NB4 (cell line): ENCODE data around the gene NCF4.

Experiments
- DNase-seq: peaks from one replicate; pipeline ENCODE4 v3.0.0; 2010; ENCODE audit warnings: low read depth
- H3K4me3 ChIP-seq: one replicate; pipeline ENCODE4 v1.5.1; 2011; ENCODE audit warnings: mild to moderate bottlenecking, low read depth, low read length, moderate library complexity
- CTCF ChIP-seq: IDR thresholded peaks from one replicate; pipeline ENCODE4 v1.5.1; 2012; ENCODE audit warnings: low read depth, low read length
- MAX ChIP-seq: IDR thresholded peaks from 2 replicates; pipeline ENCODE4 v1.6.1; 2011; ENCODE audit warnings: low read depth, low read length
- MYC ChIP-seq: IDR thresholded peaks from 2 replicates; pipeline ENCODE4 v1.6.1; 2011; ENCODE audit warnings: low read depth, low read length
- POLR2A ChIP-seq: IDR thresholded peaks from 2 replicates; pipeline ENCODE4 v1.6.1; 2011; ENCODE audit warnings: mild to moderate bottlenecking; ENCODE audit not compliant: insufficient read length; ENCODE audit errors: extremely low read depth

Gene NCF4

DNA sequence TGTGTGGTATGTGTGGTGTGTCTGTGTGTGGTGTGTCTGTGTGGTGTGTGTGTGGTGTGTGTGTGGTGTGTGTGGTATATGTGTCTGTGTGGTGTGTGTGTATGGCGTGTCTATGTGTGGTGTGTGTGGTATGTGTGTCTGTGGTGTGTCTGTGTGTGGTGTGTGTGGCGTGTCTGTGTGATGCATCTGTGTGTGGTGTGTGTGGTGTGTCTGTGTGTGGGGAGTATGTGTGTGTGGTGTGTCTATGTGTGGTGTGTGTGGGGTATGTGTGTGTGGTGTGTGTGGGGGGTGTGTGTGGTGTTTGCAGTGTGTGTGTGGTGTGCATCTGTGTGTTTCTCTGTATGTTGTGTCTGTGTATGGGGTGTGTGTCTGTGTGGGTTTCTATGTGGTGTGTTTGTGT lies 36.2 kb upstream of the NCF4 start:
- no peak overlapping the region for H3K4me3 ChIP-seq
- no peak for DNase-seq
- TF ChIP-seq CTCF, result no peak
- TF ChIP-seq POLR2A, result no peak
- no peak for TF ChIP-seq MYC
- no peak for TF ChIP-seq MAX

- TF ChIP-seq MAX (no peak), POLR2A (no peak), MYC (no peak), CTCF (no peak)
- no peak for DNase-seq
These were observed 34.5 kb upstream of the NCF4 start for GRCh38 chr22:36826262-36826661.

GRCh38 chr22:36828815-36829214 lies 32.0 kb upstream of the NCF4 start:
- H3K4me3 ChIP-seq, result no peak overlapping the region
- DNase-seq, result peak; percentile 8
- TF ChIP-seq MAX (peak; percentile 76), POLR2A (no peak)

More at GRCh38 chr22:36826262-36826661, 34.5 kb upstream of the NCF4 start:
- H3K4me3 ChIP-seq, result no peak overlapping the region

- H3K4me3 ChIP-seq, result no peak overlapping the region
- DNase-seq, result no peak
- TF ChIP-seq POLR2A, result no peak
- no peak for TF ChIP-seq MYC
- no peak for TF ChIP-seq MAX
- no peak for TF ChIP-seq CTCF
These were observed 31.3 kb upstream of the NCF4 start for GRCh38 chr22:36829370-36830002.

GRCh38 chr22:36830601-36831000 lies 30.2 kb upstream of the NCF4 start:
- no peak for DNase-seq
- TF ChIP-seq CTCF (no peak), MYC (no peak), MAX (no peak), POLR2A (no peak)
- no peak overlapping the region for H3K4me3 ChIP-seq

GRCh38 chr22:36831206-36831605 lies 29.6 kb upstream of the NCF4 start:
- TF ChIP-seq POLR2A (no peak), MYC (no peak), CTCF (no peak), MAX (no peak)
- DNase-seq, result no peak
- H3K4me3 ChIP-seq, result no peak overlapping the region
